ENCODE measurements around the gene MYO3A. TPM values are rescaled to one million over a fixed set of nuclear protein-coding genes. Genes with fewer than 3 reads are reported as not detected.

MYO3A gene
- total and polyA plus RNA-seq, 2 donors (not counting 1 experiment from before 2014, with no cell fraction given): not detected

DNA sequence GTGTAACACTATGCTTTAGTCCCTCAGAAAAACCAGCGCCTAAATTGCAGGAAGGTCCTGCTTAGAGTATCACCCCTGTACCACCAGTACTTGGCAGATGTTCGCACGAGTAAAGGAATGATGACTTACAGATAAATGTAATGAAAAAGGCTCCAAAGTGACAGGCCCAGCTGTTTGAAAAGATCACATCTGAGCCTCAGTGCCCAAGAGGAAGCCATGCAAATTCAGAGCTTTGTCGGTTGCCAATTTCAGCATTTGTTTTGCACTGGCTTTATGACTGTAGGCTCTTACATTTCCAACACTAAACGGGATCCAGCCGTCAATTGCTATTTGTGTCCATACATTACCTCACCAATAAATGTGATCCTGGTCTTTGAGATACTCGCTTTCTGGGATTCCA lies 222.0 kb downstream of the MYO3A start:
- Histone ChIP-seq H3K36me3 (ENCODE audit: control insufficient read depth, insufficient read depth, low read length) (no peaks in the 10 kb centered on the region), H3K4me2 (ENCODE audit: extremely low read depth, insufficient read depth, low read length) (no peak overlapping the region), H3K4me1 (ENCODE audit: control insufficient read depth, extremely low read depth, insufficient read depth, low read length) (no peaks in the 10 kb centered on the region), H3K79me2 (ENCODE audit: control insufficient read depth, insufficient read depth, low read length) (no peaks in the 10 kb centered on the region), H3K4me3 (replicated peaks in 1 of 4; ENCODE audit: control extremely low read depth in 1 of 4, insufficient read depth in 1 of 4, low read depth in 3 of 4, low read length in 4 of 4) (no peak overlapping the region), H3K27ac (ENCODE audit: insufficient read depth, low read length) (no peak overlapping the region), H4K20me1 (ENCODE audit: control insufficient read depth, extremely low read depth, insufficient read depth, low read length) (no peaks in the 10 kb centered on the region), H2AFZ (ENCODE audit: low read length) (no peak overlapping the region), H3K9me3 (ENCODE audit: control insufficient read depth, insufficient read depth, low read depth, low read length) (no peaks in the 10 kb centered on the region), H3K9ac (ENCODE audit: insufficient read depth, low read length) (no peak overlapping the region), H3K27me3 (ENCODE audit: control insufficient read depth, insufficient read depth, low read length) (no peaks in the 10 kb centered on the region)
- no peak for DNase-seq (ENCODE audit: low read depth in 2 of 2)
- no peak for TF ChIP-seq EZH2 (IDR thresholded peaks at IDR 0.05; ENCODE audit: low read length, missing control alignments)
- no peak for TF ChIP-seq CTCF (conservative IDR thresholded peaks at IDR 0.05 in 1 of 2, IDR thresholded peaks at IDR 0.05 in 1 of 2; ENCODE audit: low read depth in 1 of 2, low read length in 2 of 2)

- no peaks in the 10 kb centered on the region for H3K36me3 ChIP-seq (ENCODE audit: control insufficient read depth, insufficient read depth, low read length)
- no peak overlapping the region for H2AFZ ChIP-seq (ENCODE audit: low read length)
- no peak for DNase-seq (ENCODE audit: low read depth in 2 of 2)
- H3K9ac ChIP-seq (ENCODE audit: insufficient read depth, low read length): no peak overlapping the region
- H3K4me2 ChIP-seq (ENCODE audit: extremely low read depth, insufficient read depth, low read length): no peak overlapping the region
- H3K4me1 ChIP-seq (ENCODE audit: control insufficient read depth, extremely low read depth, insufficient read depth, low read length): no peaks in the 10 kb centered on the region
- no peaks in the 10 kb centered on the region for H3K9me3 ChIP-seq (ENCODE audit: control insufficient read depth, insufficient read depth, low read depth, low read length)
- H3K79me2 ChIP-seq (ENCODE audit: control insufficient read depth, insufficient read depth, low read length): no peaks in the 10 kb centered on the region
- no peak overlapping the region for H3K4me3 ChIP-seq (replicated peaks in 1 of 4; ENCODE audit: control extremely low read depth in 1 of 4, insufficient read depth in 1 of 4, low read depth in 3 of 4, low read length in 4 of 4)
- no peak overlapping the region for H3K27ac ChIP-seq (ENCODE audit: insufficient read depth, low read length)
- TF ChIP-seq CTCF (conservative IDR thresholded peaks at IDR 0.05 in 1 of 2, IDR thresholded peaks at IDR 0.05 in 1 of 2; ENCODE audit: low read depth in 1 of 2, low read length in 2 of 2) (no peak), EZH2 (IDR thresholded peaks at IDR 0.05; ENCODE audit: low read length, missing control alignments) (no peak)
- no peaks in the 10 kb centered on the region for H4K20me1 ChIP-seq (ENCODE audit: control insufficient read depth, extremely low read depth, insufficient read depth, low read length)
- no peaks in the 10 kb centered on the region for H3K27me3 ChIP-seq (ENCODE audit: control insufficient read depth, insufficient read depth, low read length)
These were observed 223.7 kb downstream of the MYO3A start for GRCh38 chr10:26157734-26158133.

DNA sequence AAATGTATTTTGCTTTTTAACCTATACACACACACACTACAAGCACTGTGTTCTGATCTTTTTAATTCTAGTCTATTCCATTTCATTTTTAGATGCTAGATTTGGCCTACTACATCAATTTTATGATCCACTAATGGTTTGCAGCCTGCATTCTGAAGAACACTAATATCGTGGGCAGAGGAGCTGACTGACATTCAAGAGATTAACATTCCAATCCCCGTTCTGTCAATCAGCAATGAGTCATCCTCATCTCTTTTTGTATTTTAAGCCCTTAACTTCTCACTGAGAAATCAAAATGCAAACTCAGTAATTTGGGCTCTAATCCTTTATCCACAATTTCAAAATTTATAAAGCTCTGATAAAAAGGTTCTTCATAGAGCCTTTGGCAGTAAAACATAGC lies 235.4 kb downstream of the MYO3A start:
- Histone ChIP-seq H3K9ac (ENCODE audit: insufficient read depth, low read length) (no peak overlapping the region), H4K20me1 (ENCODE audit: control insufficient read depth, extremely low read depth, insufficient read depth, low read length) (no peaks in the 10 kb centered on the region), H3K9me3 (ENCODE audit: control insufficient read depth, insufficient read depth, low read depth, low read length) (no peaks in the 10 kb centered on the region), H3K27ac (ENCODE audit: insufficient read depth, low read length) (no peak overlapping the region), H3K79me2 (ENCODE audit: control insufficient read depth, insufficient read depth, low read length) (no peaks in the 10 kb centered on the region), H3K4me3 (replicated peaks in 1 of 4; ENCODE audit: control extremely low read depth in 1 of 4, insufficient read depth in 1 of 4, low read depth in 3 of 4, low read length in 4 of 4) (no peak overlapping the region), H2AFZ (ENCODE audit: low read length) (no peak overlapping the region), H3K4me1 (ENCODE audit: control insufficient read depth, extremely low read depth, insufficient read depth, low read length) (no peaks in the 10 kb centered on the region), H3K27me3 (ENCODE audit: control insufficient read depth, insufficient read depth, low read length) (no peaks in the 10 kb centered on the region), H3K36me3 (ENCODE audit: control insufficient read depth, insufficient read depth, low read length) (no peaks in the 10 kb centered on the region), H3K4me2 (ENCODE audit: extremely low read depth, insufficient read depth, low read length) (no peak overlapping the region)
- TF ChIP-seq CTCF (conservative IDR thresholded peaks at IDR 0.05 in 1 of 2, IDR thresholded peaks at IDR 0.05 in 1 of 2; ENCODE audit: low read depth in 1 of 2, low read length in 2 of 2) (no peak), EZH2 (IDR thresholded peaks at IDR 0.05; ENCODE audit: low read length, missing control alignments) (no peak)
- DNase-seq (ENCODE audit: low read depth in 2 of 2): no peak

Data from fibroblast of lung (primary cell).